OCI-LY1 (cell line): ENCODE data around the gene CDK11B.
"Not testable (repeated sequence)": the region's sequence is repeated elsewhere in the genome, so short reads cannot be mapped to it uniquely, and the experiment has no call there.

Experiments
- EZH2 ChIP-seq: fragments of 200-600 bp; sonication (generic), shearing (Covaris generic); IDR thresholded peaks from 2 replicates; pipeline ENCODE4 v1.8.0; 2017; ENCODE audit warnings: borderline replicate concordance, mixed run types, mild to moderate bottlenecking, antibody characterized with exemption, low read length, moderate library complexity, mixed read lengths
- TF ChIP-seq, protein P1 (sequence below): fragments of 200-600 bp; sonication (generic), shearing (Covaris generic); IDR thresholded peaks from 2 replicates; pipeline ENCODE4 v1.5.1; 2017; ENCODE audit warnings: mild to moderate bottlenecking, antibody characterized with exemption, low read length, moderate library complexity, mixed read lengths

DNA sequence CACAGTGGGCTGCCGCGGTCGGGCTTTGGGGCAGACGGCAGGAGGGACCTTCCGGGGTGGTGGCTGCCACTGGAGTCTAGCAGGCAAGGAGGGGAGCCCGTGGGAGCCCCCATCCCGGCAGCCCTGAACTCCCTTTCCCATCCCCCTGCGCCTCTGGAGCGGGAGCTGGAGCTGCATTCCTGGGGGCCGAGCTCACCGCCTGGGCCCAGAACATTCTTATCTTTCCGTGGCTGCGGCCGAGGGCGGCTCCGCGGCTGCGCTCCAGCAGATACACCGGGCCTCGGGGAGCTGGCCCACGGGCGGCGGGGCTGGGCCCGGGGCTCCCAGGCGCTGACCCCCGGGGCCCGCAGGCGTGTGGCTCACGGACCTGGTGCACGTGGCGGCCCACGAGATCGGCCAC lies 41.8 kb upstream of the CDK11B start:
- TF ChIP-seq, protein P1, sequence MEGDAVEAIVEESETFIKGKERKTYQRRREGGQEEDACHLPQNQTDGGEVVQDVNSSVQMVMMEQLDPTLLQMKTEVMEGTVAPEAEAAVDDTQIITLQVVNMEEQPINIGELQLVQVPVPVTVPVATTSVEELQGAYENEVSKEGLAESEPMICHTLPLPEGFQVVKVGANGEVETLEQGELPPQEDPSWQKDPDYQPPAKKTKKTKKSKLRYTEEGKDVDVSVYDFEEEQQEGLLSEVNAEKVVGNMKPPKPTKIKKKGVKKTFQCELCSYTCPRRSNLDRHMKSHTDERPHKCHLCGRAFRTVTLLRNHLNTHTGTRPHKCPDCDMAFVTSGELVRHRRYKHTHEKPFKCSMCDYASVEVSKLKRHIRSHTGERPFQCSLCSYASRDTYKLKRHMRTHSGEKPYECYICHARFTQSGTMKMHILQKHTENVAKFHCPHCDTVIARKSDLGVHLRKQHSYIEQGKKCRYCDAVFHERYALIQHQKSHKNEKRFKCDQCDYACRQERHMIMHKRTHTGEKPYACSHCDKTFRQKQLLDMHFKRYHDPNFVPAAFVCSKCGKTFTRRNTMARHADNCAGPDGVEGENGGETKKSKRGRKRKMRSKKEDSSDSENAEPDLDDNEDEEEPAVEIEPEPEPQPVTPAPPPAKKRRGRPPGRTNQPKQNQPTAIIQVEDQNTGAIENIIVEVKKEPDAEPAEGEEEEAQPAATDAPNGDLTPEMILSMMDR, result not testable (repeated sequence)
- not testable (repeated sequence) for TF ChIP-seq EZH2
